ENCODE measurements around the gene OR13C4.
"Not testable (repeated sequence)": the region's sequence is repeated elsewhere in the genome, so short reads cannot be mapped to it uniquely, and the experiment has no call there.

Gene OR13C4

GRCh38 chr9:104527109-104527508, at the start of gene OR13C4:
Gene OR13C4, minus strand, starts transcription at chr9:104527209. Its CDS starts 0 bp downstream, at chr9:104527209.
- DNase-seq (ENCODE audit: low read depth), result no peak

- no peak for DNase-seq (ENCODE audit: low read depth)
Observed at GRCh38 chr9:104575456-104575855, 48.4 kb upstream of the OR13C4 start.

- no peak for DNase-seq (ENCODE audit: low read depth)
Observed at GRCh38 chr9:104572612-104573011, 45.6 kb upstream of the OR13C4 start.

- no peak for DNase-seq (ENCODE audit: low read depth)
Observed at GRCh38 chr9:104568868-104569267, 41.9 kb upstream of the OR13C4 start, which contains the start of gene OR13C8. Gene OR13C8, plus strand, starts transcription at chr9:104569168. Its CDS starts 0 bp downstream, at chr9:104569168.

GRCh38 chr9:104564358-104564757, 37.3 kb upstream of the OR13C4 start:
- no peak for DNase-seq (ENCODE audit: low read depth)

GRCh38 chr9:104556830-104557634, 30.0 kb upstream of the OR13C4 start:
- DNase-seq (ENCODE audit: low read depth), result no peak

- DNase-seq (ENCODE audit: low read depth), result no peak
Observed at GRCh38 chr9:104555521-104555920, 28.5 kb upstream of the OR13C4 start.

GRCh38 chr9:104553261-104553660, 26.3 kb upstream of the OR13C4 start:
- DNase-seq (ENCODE audit: low read depth), result no peak

- DNase-seq (ENCODE audit: low read depth), result no peak
Observed at GRCh38 chr9:104544644-104545043, 17.6 kb upstream of the OR13C4 start.

- no peak for DNase-seq (ENCODE audit: low read depth)
Observed at GRCh38 chr9:104539275-104539674, 12.3 kb upstream of the OR13C4 start.

- no peak for DNase-seq (ENCODE audit: low read depth)
Observed at GRCh38 chr9:104536756-104537155, 9.7 kb upstream of the OR13C4 start, which contains the start of gene OR13C3. Gene OR13C3, minus strand, starts transcription at chr9:104536856. Its CDS starts 133 bp downstream, at chr9:104536723.

- not testable (repeated sequence) for DNase-seq (ENCODE audit: low read depth)
Observed at GRCh38 chr9:104520241-104520640, 6.8 kb downstream of the OR13C4 start.

GRCh38 chr9:104514901-104515300, 12.1 kb downstream of the OR13C4 start:
- DNase-seq (ENCODE audit: low read depth), result no peak

- DNase-seq (ENCODE audit: low read depth), result no peak
Observed at GRCh38 chr9:104506565-104506964, 20.4 kb downstream of the OR13C4 start.

GRCh38 chr9:104503963-104504362, 23.0 kb downstream of the OR13C4 start, which contains the start of gene OR13F1:
Gene OR13F1, plus strand, starts transcription at chr9:104504263. Its CDS starts 0 bp downstream, at chr9:104504263.
- DNase-seq (ENCODE audit: low read depth), result no peak

- no peak for DNase-seq (ENCODE audit: low read depth)
Observed at GRCh38 chr9:104503440-104503839, 23.6 kb downstream of the OR13C4 start.

GRCh38 chr9:104494808-104495207, 32.2 kb downstream of the OR13C4 start:
- DNase-seq (ENCODE audit: low read depth), result no peak

- no peak for DNase-seq (ENCODE audit: low read depth)
Observed at GRCh38 chr9:104485014-104485413, 42.0 kb downstream of the OR13C4 start.

- no peak for DNase-seq (ENCODE audit: low read depth)
Observed at GRCh38 chr9:104482921-104483570, 44.0 kb downstream of the OR13C4 start.

Data from CMK (cell line).